Spleen (tissue), 11 donors: ENCODE results near the gene ZMIZ1. TPM values are rescaled to one million over a fixed set of nuclear protein-coding genes. Genes with fewer than 3 reads are reported as not detected.

Source experiments
- DNase-seq: peaks from one replicate; pipeline ENCODE4 v3.0.0-alpha.2; 2020
- H3K27ac ChIP-seq, 8 donors: fragments of 200-600 bp; sonication (generic) in 7 of 8; 1 replicate in 4 of 8; 2 replicates in 4 of 8; pipeline versions ENCODE4 v1.5.0 to v1.8.0; 2016 to 2021; ENCODE audit warnings: inconsistent platforms in 4 of 8, mild to moderate bottlenecking in 4 of 8, moderate library complexity in 1 of 8
- H3K27me3 ChIP-seq, 7 donors: fragments of 200-600 bp; sonication (generic) in 6 of 7; replicated peaks in 1 of 7; 1 replicate in 4 of 7; 2 replicates in 3 of 7; pipeline versions ENCODE4 v1.5.0 to v1.8.0; 2016 to 2021; ENCODE audit warnings: inconsistent platforms in 3 of 7, mild to moderate bottlenecking in 1 of 7
- H3K36me3 ChIP-seq, 6 donors: fragments of 200-600 bp; sonication (generic) in 5 of 6; 1 replicate in 4 of 6; 2 replicates in 2 of 6; pipeline versions ENCODE4 v1.5.0 to v1.8.0; 2016 to 2021; ENCODE audit warnings: inconsistent platforms in 2 of 6
- H3K4me1 ChIP-seq, 6 donors: fragments of 200-600 bp; sonication (generic) in 5 of 6; 1 replicate in 3 of 6; 2 replicates in 3 of 6; pipeline versions ENCODE4 v1.5.0 to v1.8.0; 2016 to 2021; ENCODE audit warnings: inconsistent platforms in 3 of 6
- H3K4me3 ChIP-seq, 8 donors: fragments of 200-600 bp; sonication (generic) in 7 of 8; 1 replicate in 4 of 8; 2 replicates in 4 of 8; pipeline versions ENCODE4 v1.5.0 to v1.8.0; 2016 to 2021; ENCODE audit warnings: inconsistent platforms in 4 of 8, mild to moderate bottlenecking in 4 of 8, moderate library complexity in 2 of 8
- H3K9me3 ChIP-seq, 8 donors: fragments of 200-600 bp; sonication (generic) in 7 of 8; 1 replicate in 4 of 8; 2 replicates in 4 of 8; pipeline versions ENCODE4 v1.5.0 to v1.8.0; 2016 to 2021; ENCODE audit warnings: inconsistent platforms in 4 of 8
- POLR2A ChIP-seq, 3 donors: fragments of 450-650 bp; IDR thresholded peaks; one replicate each; pipeline ENCODE4 v1.5.1; 2017; ENCODE audit warnings: antibody characterized with exemption in 3 of 3, mild to moderate bottlenecking in 1 of 3
- POLR2AphosphoS5 ChIP-seq, 3 donors: sonication (generic); formaldehyde crosslinking; IDR thresholded peaks; one replicate each; pipeline ENCODE4 v1.5.1; 2017; ENCODE audit warnings: antibody characterized with exemption in 3 of 3
- WGBS, 5 donors: extraction: QIAGEN DNeasy Blood & Tissue Kit in 3 of 5; methylation state at CpG; one replicate each; pipeline versions ENCODE4 v1.1.5 to v1.1.7; 2013 to 2018; 5-methylcytosine and 5-hydroxymethylcytosine counted together
- intact Hi-C: fragments of 100-400 bp; cut with DNase I; formaldehyde crosslinking; loops from one replicate; pipeline ENCODE4 v1.15.0; 2023; ENCODE audit warnings: low total_unique reads
- polyA plus RNA-seq, 3 donors: library from polyadenylated mRNA; stranded (reverse); fragments of 200-250 nt; gene quantifications; one replicate each; pipeline ENCODE4 v1.2.1, GENCODE V29; 2013
- total RNA-seq, 7 donors: library from RNA; depleted of rRNA in 3 of 7; stranded (reverse); fragments of >200 nt in 3 of 7; fragmentation: NEBNext Ultra II Directional in 4 of 7; extraction: Animal tissue kit (Norgen Biotek cat#: 25700) in 4 of 7; gene quantifications; one replicate each; pipeline versions ENCODE4 v1.1.0 to v1.2.1, GENCODE V29; 2016 to 2021
- TF ChIP-seq, protein P1 (sequence below), 11 experiments: fragments of 200-600 bp in 7 of 11; fragments of 450-650 bp in 4 of 11; sonication (generic) in 4 of 11; IDR thresholded peaks in 8 of 11; conservative IDR thresholded peaks in 3 of 11; 1 replicate in 7 of 11; 2 replicates in 4 of 11; pipeline versions ENCODE4 v1.4.0 to v1.8.0; 2016 to 2021; ENCODE audit warnings: antibody characterized with exemption in 11 of 11, inconsistent platforms in 4 of 11, mild to moderate bottlenecking in 1 of 11
- donor health status: healthy with polysubstance abuse.
- donor health status: DM: no; HTN: no; CAD: no; lungs with moderate emphysema.
- donor health status: DM: no; HTN: no; CAD: no.
- donor health status: Bipolar disorder and iron deficiency.
- donor health status: healthy.
- donor health status: DM: no; HTN: no; CAD: no.
- donor health status: DM: yes; HTN: yes; CAD: no.

Gene ZMIZ1
- total and polyA plus RNA-seq, 10 donors: 10.7 to 210 (median 125) TPM

DNA sequence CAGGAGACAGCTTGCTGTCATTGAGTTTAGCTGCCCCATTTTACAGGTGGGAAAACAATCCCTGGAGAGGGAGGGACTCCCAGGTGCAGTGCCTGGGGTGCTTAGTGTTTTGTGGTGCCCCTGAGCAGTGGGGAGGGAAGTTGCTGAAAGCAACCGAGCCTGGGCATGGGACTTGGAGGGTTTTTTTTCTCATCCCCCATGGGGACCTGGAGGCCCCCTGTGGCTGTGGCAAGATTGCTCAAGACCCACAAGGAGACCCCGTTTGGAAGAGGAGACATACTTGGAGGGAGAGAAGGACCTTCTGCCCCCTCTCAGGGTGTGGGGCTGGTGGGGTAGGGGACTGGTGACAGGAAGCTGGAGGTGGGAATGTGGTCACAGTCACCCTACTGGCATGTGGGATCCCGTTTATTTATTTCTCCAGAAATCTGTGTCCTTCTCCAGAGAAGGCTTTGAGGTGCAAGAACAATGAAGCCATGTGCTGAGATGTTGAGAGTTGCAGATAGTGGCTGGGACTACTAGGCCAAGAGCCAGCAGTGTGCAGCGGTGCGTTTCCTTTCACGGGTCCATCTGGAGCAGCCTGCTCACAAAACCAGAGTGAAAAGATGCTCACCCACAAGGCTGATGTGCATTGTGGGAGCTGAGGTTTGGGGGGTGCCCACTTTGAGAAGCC lies 21.5 kb downstream of the ZMIZ1 start:
- Histone ChIP-seq H3K27ac (peak overlapping the region in 4 of 8 donors; percentile 10 to 86 (median 58)), H3K4me3 (no peak overlapping the region), H3K4me1 (peaks cover 57 to 100% (median 90%) of the 10 kb centered on the region in 6 donors), H3K36me3 (no peaks in the 10 kb centered on the region), H3K9me3 (no peaks in the 10 kb centered on the region), H3K27me3 (peaks cover 0 to 8% (median 0%) of the 10 kb centered on the region in 7 donors)
- no peak for DNase-seq
- intact Hi-C loops: no loop called here
- 12 to 21% (median 16%) methylated on average over 6 of the region's 6 CpGs for WGBS, 5 donors
- TF ChIP-seq POLR2A (IDR thresholded peaks at IDR 0.05) (no peak), POLR2AphosphoS5 (IDR thresholded peaks at IDR 0.05) (no peak)
- TF ChIP-seq, protein P1, sequence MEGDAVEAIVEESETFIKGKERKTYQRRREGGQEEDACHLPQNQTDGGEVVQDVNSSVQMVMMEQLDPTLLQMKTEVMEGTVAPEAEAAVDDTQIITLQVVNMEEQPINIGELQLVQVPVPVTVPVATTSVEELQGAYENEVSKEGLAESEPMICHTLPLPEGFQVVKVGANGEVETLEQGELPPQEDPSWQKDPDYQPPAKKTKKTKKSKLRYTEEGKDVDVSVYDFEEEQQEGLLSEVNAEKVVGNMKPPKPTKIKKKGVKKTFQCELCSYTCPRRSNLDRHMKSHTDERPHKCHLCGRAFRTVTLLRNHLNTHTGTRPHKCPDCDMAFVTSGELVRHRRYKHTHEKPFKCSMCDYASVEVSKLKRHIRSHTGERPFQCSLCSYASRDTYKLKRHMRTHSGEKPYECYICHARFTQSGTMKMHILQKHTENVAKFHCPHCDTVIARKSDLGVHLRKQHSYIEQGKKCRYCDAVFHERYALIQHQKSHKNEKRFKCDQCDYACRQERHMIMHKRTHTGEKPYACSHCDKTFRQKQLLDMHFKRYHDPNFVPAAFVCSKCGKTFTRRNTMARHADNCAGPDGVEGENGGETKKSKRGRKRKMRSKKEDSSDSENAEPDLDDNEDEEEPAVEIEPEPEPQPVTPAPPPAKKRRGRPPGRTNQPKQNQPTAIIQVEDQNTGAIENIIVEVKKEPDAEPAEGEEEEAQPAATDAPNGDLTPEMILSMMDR (IDR thresholded peaks at IDR 0.05 in 8 of 11, conservative IDR thresholded peaks at IDR 0.05 in 3 of 11): no peak

- Histone ChIP-seq H3K27ac (peak overlapping the region in 5 of 8 donors; percentile 29 to 81 (median 70)), H3K4me1 (peaks cover 40 to 100% (median 84%) of the 10 kb centered on the region in 6 donors), H3K4me3 (no peak overlapping the region), H3K36me3 (no peaks in the 10 kb centered on the region), H3K27me3 (peaks cover 0 to 8% (median 0%) of the 10 kb centered on the region in 7 donors), H3K9me3 (no peaks in the 10 kb centered on the region)
- no peak for DNase-seq
- WGBS, 5 donors: 70 to 80% (median 73%) methylated on average over 10 of the region's 10 CpGs
- TF ChIP-seq, protein P1 (IDR thresholded peaks at IDR 0.05 in 8 of 11, conservative IDR thresholded peaks at IDR 0.05 in 3 of 11): no peak
- TF ChIP-seq POLR2AphosphoS5 (IDR thresholded peaks at IDR 0.05): no peak
- intact Hi-C loops: no loop called here
Measured at GRCh38 chr10:79092292-79092896, 23.6 kb downstream of the ZMIZ1 start.

DNA sequence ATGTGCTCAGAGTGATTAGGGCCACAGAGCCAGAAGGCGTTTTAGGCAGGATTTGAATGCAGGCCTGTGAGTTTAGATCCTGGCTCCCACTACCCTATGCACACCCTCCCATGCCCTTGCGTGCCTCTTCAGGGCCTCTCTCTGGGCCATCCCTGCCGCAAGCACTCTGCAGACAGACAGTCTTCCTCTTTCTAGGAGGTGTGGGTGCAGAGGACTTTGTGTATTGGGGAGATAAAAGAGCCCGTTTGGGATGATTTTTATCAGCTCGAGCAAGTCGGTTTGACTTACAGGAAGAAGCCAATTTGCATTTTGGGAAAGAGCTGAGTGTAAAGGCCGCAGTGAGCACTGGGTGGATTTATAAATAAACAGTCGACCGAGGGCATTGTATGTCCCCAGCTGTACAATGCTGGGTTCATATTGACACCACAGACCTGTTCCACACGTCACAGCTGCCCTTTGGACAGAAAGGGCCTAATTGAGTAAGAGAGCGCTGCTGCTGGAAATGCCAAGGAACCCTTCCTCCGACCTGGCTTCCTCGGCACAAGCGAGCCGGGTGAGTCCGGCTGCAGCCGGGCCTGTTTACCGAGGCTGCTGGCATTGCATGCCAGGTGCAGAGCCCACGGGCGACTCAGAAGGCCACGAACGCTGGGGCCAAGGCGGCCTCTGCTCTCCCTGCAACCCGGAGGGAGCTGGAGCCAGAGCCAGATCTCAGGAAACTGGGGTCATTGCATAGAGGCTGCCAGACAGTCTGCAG lies 25.1 kb downstream of the ZMIZ1 start:
- intact Hi-C loops: no loop called here
- DNase-seq: no peak

More for the DNA sequence above, 25.1 kb downstream of the ZMIZ1 start:
- WGBS, 5 donors: 9 to 29% (median 13%) methylated on average over 15 to 24 of the region's 24 CpGs
- no peaks in the 10 kb centered on the region for H3K9me3 ChIP-seq
- TF ChIP-seq POLR2A (IDR thresholded peaks at IDR 0.05) (no peak), POLR2AphosphoS5 (IDR thresholded peaks at IDR 0.05) (peak; percentile 66 to 79 (median 71))
- TF ChIP-seq, protein P1 (IDR thresholded peaks at IDR 0.05 in 8 of 11, conservative IDR thresholded peaks at IDR 0.05 in 3 of 11): no peak
- no peak overlapping the region for H3K4me3 ChIP-seq
- peaks cover 0 to 6% (median 0%) of the 10 kb centered on the region in 7 donors for H3K27me3 ChIP-seq
- no peaks in the 10 kb centered on the region for H3K36me3 ChIP-seq
- H3K27ac ChIP-seq: peak overlapping the region; percentile 19 to 81 (median 69)
- H3K4me1 ChIP-seq: peaks cover 33 to 100% (median 85%) of the 10 kb centered on the region in 6 donors
